ENCODE measurements around the gene TET3. TPM values are rescaled to one million over a fixed set of nuclear protein-coding genes. Genes with fewer than 3 reads are reported as not detected.

Gene TET3
- total RNA-seq, 1 donor from 2014 or later: 6.2 TPM

GRCh38 chr2:73998933-73999332, 14.2 kb downstream of the TET3 start:
- H3K9me3 Mint-ChIP-seq: no peaks in the 10 kb centered on the region
- H3K36me3 Mint-ChIP-seq: no peaks in the 10 kb centered on the region
- no peaks in the 10 kb centered on the region for H3K36me3 ChIP-seq
- H2AFZ ChIP-seq (replicated peaks): no peak overlapping the region
- no peak for DNase-seq (ENCODE audit: low spot score)
- H3K79me2 ChIP-seq (ENCODE audit: low read depth): peaks cover 54% of the 10 kb centered on the region
- H3K4me2 ChIP-seq: no peak overlapping the region
- peaks cover 36% of the 10 kb centered on the region for H3K4me1 ChIP-seq
- H3K27me3 ChIP-seq: no peaks in the 10 kb centered on the region
- H3K27me3 Mint-ChIP-seq (ENCODE audit: insufficient read depth, low read depth): peaks cover 10% of the 10 kb centered on the region
- peak overlapping the region; percentile 11 for H3K4me3 Mint-ChIP-seq
- H3K4me3 ChIP-seq: no peak overlapping the region
- peaks cover 62% of the 10 kb centered on the region for H3K4me1 Mint-ChIP-seq
- H3K27ac Mint-ChIP-seq: no peak overlapping the region
- H3K9ac ChIP-seq: no peak overlapping the region
- TF ChIP-seq EZH2 (IDR thresholded peaks at IDR 0.05): no peak
- no peak for TF ChIP-seq EZH2phosphoT487 (IDR thresholded peaks at IDR 0.05)
- TF ChIP-seq CTCF (IDR thresholded peaks at IDR 0.05): no peak
- H3K9me3 ChIP-seq (ENCODE audit: low read depth): no peaks in the 10 kb centered on the region
- H4K20me1 ChIP-seq (ENCODE audit: low read depth): peaks cover 87% of the 10 kb centered on the region
- no peak overlapping the region for H3K27ac ChIP-seq
- peaks cover 21% of the 10 kb centered on the region for H3F3A ChIP-seq (ENCODE audit: low read depth)

- H3K4me3 ChIP-seq: no peak overlapping the region
- peaks cover 21% of the 10 kb centered on the region for H3F3A ChIP-seq (ENCODE audit: low read depth)
- no peaks in the 10 kb centered on the region for H3K36me3 ChIP-seq
- DNase-seq (ENCODE audit: low spot score): no peak
- no peak overlapping the region for H3K27ac ChIP-seq
- Mint-ChIP-seq H3K36me3 (no peaks in the 10 kb centered on the region), H3K27me3 (ENCODE audit: insufficient read depth, low read depth) (peaks cover 9% of the 10 kb centered on the region), H3K27ac (peak overlapping the region; percentile 65), H3K4me1 (peaks cover 73% of the 10 kb centered on the region), H3K4me3 (peak overlapping the region; percentile 85), H3K9me3 (no peaks in the 10 kb centered on the region)
- H3K9ac ChIP-seq: no peak overlapping the region
- TF ChIP-seq EZH2 (IDR thresholded peaks at IDR 0.05) (no peak), EZH2phosphoT487 (IDR thresholded peaks at IDR 0.05) (no peak), CTCF (IDR thresholded peaks at IDR 0.05) (no peak)
- no peak overlapping the region for H2AFZ ChIP-seq (replicated peaks)
- no peaks in the 10 kb centered on the region for H3K9me3 ChIP-seq (ENCODE audit: low read depth)
- peaks cover 5% of the 10 kb centered on the region for H3K27me3 ChIP-seq
- peaks cover 46% of the 10 kb centered on the region for H3K4me1 ChIP-seq
- H3K4me2 ChIP-seq: peak overlapping the region; percentile 76
- H3K79me2 ChIP-seq (ENCODE audit: low read depth): peaks cover 64% of the 10 kb centered on the region
- peaks cover 90% of the 10 kb centered on the region for H4K20me1 ChIP-seq (ENCODE audit: low read depth)
Observed at GRCh38 chr2:73999881-74000597, 15.3 kb downstream of the TET3 start.

GRCh38 chr2:74000666-74001065, 16.0 kb downstream of the TET3 start:
- peaks cover 79% of the 10 kb centered on the region for H3K4me1 Mint-ChIP-seq
- peak overlapping the region; percentile 65 for H3K27ac Mint-ChIP-seq
- H3K4me2 ChIP-seq: peak overlapping the region; percentile 76

More at GRCh38 chr2:74000666-74001065, 16.0 kb downstream of the TET3 start:
- Histone ChIP-seq H3K9ac (no peak overlapping the region), H3K9me3 (ENCODE audit: low read depth) (no peaks in the 10 kb centered on the region), H4K20me1 (ENCODE audit: low read depth) (peaks cover 90% of the 10 kb centered on the region), H2AFZ (replicated peaks) (no peak overlapping the region), H3K27me3 (peaks cover 12% of the 10 kb centered on the region), H3K4me1 (peaks cover 46% of the 10 kb centered on the region), H3K4me3 (no peak overlapping the region), H3K79me2 (ENCODE audit: low read depth) (peaks cover 66% of the 10 kb centered on the region), H3F3A (ENCODE audit: low read depth) (peaks cover 21% of the 10 kb centered on the region), H3K36me3 (no peaks in the 10 kb centered on the region), H3K27ac (no peak overlapping the region)
- Mint-ChIP-seq H3K9me3 (no peaks in the 10 kb centered on the region), H3K27me3 (ENCODE audit: insufficient read depth, low read depth) (peaks cover 7% of the 10 kb centered on the region), H3K36me3 (no peaks in the 10 kb centered on the region), H3K4me3 (peak overlapping the region; percentile 85)
- DNase-seq (ENCODE audit: low spot score): no peak
- TF ChIP-seq EZH2 (IDR thresholded peaks at IDR 0.05) (no peak), EZH2phosphoT487 (IDR thresholded peaks at IDR 0.05) (no peak), CTCF (IDR thresholded peaks at IDR 0.05) (no peak)
